AG04449 (cell line): ENCODE results near the gene MPC2.

Experiments
- CTCF ChIA-PET: fragments of 350-600 bp; formaldehyde crosslinking; extraction: SDS; loops from one replicate; lab custom pipeline; 2021; ENCODE audit warnings: antibody characterized with exemption; lab: Yijun Ruan, JAX
- POLR2A ChIA-PET: fragments of 400-600, 350-600 bp; formaldehyde crosslinking; extraction: SDS; loops from one replicate; lab custom pipeline; 2020; ENCODE audit warnings: antibody characterized with exemption, inconsistent platforms; lab: Yijun Ruan, JAX
- DNase-seq: peaks from one replicate; pipeline ENCODE4 v3.0.0-alpha.2; 2010; ENCODE audit warnings: low read depth, low spot score
- H3K4me3 ChIP-seq: 2 replicates; pipeline ENCODE4 v1.5.1; 2011; ENCODE audit warnings: low read depth, mild to moderate bottlenecking, control low read depth, low read length
- TF ChIP-seq, protein P1 (sequence below): IDR thresholded peaks from one replicate; pipeline ENCODE4 v1.5.1; 2011; ENCODE audit warnings: mild to moderate bottlenecking, moderate library complexity, low read length, control low read depth, inconsistent platforms; ENCODE audit not compliant: insufficient read depth; ENCODE audit errors: missing control alignments

Gene MPC2

DNA sequence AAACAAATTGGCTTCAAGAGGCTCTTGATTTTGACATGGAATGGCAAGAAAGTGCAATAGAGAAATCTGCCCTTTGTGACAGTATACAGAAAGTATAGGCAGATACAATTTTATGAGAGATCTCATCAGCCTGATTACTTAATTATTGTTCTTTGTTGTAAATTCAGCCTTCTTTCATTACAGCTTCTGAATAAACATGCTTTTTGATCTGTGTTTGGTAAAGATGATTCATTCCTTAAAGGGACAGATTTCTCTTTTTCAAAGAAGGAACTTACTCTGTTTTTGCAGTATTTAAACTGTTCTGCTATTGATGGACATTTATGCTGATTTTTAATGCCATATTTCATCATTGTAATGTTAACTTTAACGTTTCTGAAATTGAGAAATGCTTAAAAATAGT lies 13.7 kb upstream of the MPC2 start:
- ChIA-PET CTCF (no interaction called here), POLR2A (no interaction called here)
- no peak for DNase-seq
- TF ChIP-seq, protein P1, sequence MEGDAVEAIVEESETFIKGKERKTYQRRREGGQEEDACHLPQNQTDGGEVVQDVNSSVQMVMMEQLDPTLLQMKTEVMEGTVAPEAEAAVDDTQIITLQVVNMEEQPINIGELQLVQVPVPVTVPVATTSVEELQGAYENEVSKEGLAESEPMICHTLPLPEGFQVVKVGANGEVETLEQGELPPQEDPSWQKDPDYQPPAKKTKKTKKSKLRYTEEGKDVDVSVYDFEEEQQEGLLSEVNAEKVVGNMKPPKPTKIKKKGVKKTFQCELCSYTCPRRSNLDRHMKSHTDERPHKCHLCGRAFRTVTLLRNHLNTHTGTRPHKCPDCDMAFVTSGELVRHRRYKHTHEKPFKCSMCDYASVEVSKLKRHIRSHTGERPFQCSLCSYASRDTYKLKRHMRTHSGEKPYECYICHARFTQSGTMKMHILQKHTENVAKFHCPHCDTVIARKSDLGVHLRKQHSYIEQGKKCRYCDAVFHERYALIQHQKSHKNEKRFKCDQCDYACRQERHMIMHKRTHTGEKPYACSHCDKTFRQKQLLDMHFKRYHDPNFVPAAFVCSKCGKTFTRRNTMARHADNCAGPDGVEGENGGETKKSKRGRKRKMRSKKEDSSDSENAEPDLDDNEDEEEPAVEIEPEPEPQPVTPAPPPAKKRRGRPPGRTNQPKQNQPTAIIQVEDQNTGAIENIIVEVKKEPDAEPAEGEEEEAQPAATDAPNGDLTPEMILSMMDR: no peak
- H3K4me3 ChIP-seq: no peak overlapping the region

DNA sequence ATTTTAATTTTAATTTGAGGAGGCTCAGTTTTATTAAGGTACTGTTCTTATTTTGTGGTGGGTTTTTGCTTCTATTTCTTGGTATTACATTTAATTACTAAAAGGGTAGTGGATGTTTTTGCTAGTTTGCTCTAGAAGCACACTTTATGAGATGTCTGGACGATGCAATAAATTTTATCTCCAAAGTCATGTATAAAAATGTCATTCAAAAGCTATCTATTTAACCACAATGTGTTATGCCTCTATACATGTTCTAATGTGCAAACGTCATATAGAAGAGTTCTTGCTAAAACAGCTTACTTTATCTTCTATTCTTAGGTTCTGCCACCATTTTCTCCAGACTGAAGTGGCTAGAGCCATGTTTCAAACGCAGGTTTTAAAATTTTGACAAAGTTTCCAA lies 12.9 kb upstream of the MPC2 start:
- POLR2A ChIA-PET: no interaction called here

DNA sequence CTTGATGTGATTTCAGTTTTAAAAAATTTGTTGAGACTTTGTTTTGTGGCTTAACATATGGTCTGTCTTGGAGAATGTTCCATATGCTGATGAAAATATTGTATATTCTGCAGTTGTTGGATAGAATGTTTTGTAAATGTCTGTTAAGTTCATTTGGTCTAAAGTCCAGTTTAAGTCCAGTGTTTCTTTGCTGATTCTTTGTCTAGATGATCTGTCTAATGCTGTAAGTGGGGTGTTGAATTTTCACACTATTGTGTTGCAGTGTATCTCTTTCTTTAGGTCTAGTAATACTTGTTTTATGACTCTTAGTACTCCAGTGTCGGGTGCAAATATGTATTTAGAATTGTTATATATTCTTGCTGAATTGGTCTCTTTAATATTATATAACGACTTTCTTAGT lies 10.9 kb upstream of the MPC2 start:
- DNase-seq: no peak
- TF ChIP-seq, protein P1: no peak
- no peak overlapping the region for H3K4me3 ChIP-seq

More for the DNA sequence above, 12.9 kb upstream of the MPC2 start:
- H3K4me3 ChIP-seq: no peak overlapping the region
- DNase-seq: no peak
- CTCF ChIA-PET: interaction anchor here (0.6 to 1.5 kb wide), 3 partner anchors 10 to 133 kb away, joined by 3 read pairs; partner anchors contain the start of gene DCAF6
- TF ChIP-seq, protein P1: no peak

DNA sequence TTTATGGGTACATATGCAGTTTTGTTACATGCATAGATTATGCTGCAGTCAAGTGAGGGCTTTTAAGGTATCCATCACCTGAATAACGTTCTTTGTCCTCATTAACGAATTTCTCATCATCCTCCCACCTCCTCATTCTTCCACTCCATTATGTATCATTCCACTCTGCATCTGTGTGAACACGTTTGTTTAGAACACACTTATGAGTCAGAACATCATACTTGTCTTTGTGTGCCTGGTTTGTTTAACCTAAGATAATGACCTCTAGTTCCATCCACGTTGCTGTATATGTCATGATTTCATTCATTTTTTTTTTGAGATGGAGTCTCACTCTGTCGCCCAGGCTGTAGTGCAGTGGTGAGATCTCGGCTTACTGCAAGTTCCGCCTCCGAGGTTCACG lies 6.7 kb upstream of the MPC2 start:
- DNase-seq: no peak
- no peak overlapping the region for H3K4me3 ChIP-seq
- ChIA-PET POLR2A (no interaction called here), CTCF (interaction anchor here (1.8 kb wide), 1 partner anchor 10 kb away, joined by 4 read pairs; no protein-coding TSS in a partner anchor)
- TF ChIP-seq, protein P1: no peak

More for the DNA sequence above, 10.9 kb upstream of the MPC2 start:
- POLR2A ChIA-PET: no interaction called here
- CTCF ChIA-PET: no interaction called here

DNA sequence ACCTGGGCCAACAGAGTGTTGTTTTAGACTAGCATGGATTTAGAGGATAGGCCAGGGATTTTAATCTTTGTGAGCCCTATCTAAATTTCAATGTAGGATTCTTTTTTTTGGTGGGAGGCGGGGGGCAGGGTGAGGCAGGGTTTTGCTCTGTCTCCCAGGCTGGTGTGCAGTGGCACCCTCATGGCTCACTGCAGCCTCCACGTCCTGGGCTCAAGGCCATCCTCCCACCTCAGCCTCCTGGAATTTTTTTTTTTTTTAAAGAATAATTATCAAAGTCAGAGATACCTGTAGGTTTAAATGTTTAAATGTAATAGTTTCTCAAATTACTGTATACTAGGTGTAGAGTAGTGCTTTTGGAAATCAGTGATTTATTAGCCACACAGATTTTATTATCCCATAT lies 3.4 kb upstream of the MPC2 start:
- POLR2A ChIA-PET: no interaction called here
- no peak overlapping the region for H3K4me3 ChIP-seq
- TF ChIP-seq, protein P1: no peak
- CTCF ChIA-PET: interaction anchor here (1.1 kb wide), 1 partner anchor 9 kb away, joined by 3 read pairs; no protein-coding TSS in a partner anchor
- DNase-seq: no peak

DNA sequence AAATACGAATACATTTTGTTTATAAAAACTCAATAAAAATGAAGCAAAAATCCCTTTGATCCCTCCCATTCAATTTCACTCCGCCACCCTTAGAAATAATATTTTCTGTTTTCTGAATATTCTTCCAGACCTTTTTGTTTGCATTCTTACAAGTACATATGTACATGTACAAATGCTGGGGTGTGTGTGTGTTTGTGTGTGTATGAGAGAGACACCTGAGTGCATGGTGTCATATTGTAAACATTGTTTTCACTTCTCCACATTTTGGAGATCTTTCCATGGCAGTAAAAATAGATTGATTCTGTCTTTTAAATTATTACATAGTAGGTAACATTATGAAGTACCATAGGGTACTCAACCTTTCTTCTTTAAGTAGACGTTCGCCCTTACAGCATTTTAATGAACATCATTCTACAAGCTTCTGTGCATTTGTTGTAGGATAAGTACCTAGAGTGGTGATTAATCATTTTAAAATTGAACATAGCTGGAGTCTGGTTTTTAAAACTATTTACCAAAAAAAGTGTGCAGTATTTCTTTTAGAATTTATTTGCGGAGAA lies 1.3 kb upstream of the MPC2 start:
- TF ChIP-seq, protein P1: no peak
- no peak for DNase-seq
- peak overlapping the region; percentile 87 for H3K4me3 ChIP-seq
- CTCF ChIA-PET: interaction anchor here (1.5 kb wide), 1 partner anchor 144 kb away, joined by 5 read pairs; no protein-coding TSS in a partner anchor
- POLR2A ChIA-PET: interaction anchor here (0.6 kb wide), 1 partner anchor 243 kb away, joined by 3 read pairs; no protein-coding TSS in a partner anchor
